GM19395 (cell line): ENCODE results near the gene SIAH1.
"Not testable (repeated sequence)": the region's sequence is repeated elsewhere in the genome, so short reads cannot be mapped to it uniquely, and the experiment has no call there.

ENCODE experiments used
- ATAC-seq: cut with Tn5 transposase; IDR thresholded peaks from one replicate; pipeline ENCODE4 v1.9.1; 2021; ENCODE audit warnings: mild to moderate bottlenecking, moderate library complexity; ENCODE audit not compliant: unreplicated experiment

SIAH1 gene

GRCh38 chr16:48335961-48336360 is 49.3 kb downstream of the SIAH1 start:
- no peak for ATAC-seq

- ATAC-seq: no peak
Observed at GRCh38 chr16:48334325-48334724, 50.9 kb downstream of the SIAH1 start.

- no peak for ATAC-seq
Observed at GRCh38 chr16:48332978-48333377, 52.2 kb downstream of the SIAH1 start.

- no peak for ATAC-seq
Observed at GRCh38 chr16:48330841-48331192, 54.4 kb downstream of the SIAH1 start.

GRCh38 chr16:48330189-48330840 is 54.9 kb downstream of the SIAH1 start:
- no peak for ATAC-seq

- ATAC-seq: no peak
Observed at GRCh38 chr16:48329138-48329537, 56.1 kb downstream of the SIAH1 start.

- ATAC-seq: no peak
Observed at GRCh38 chr16:48326915-48327314, 58.3 kb downstream of the SIAH1 start.

GRCh38 chr16:48323783-48324775 is 61.1 kb downstream of the SIAH1 start:
- no peak for ATAC-seq

GRCh38 chr16:48321317-48322036 is 63.7 kb downstream of the SIAH1 start:
- ATAC-seq: no peak

- peak; percentile 57 for ATAC-seq
Observed at GRCh38 chr16:48318630-48319029, 66.6 kb downstream of the SIAH1 start.

- no peak for ATAC-seq
Observed at GRCh38 chr16:48317614-48318315, 67.4 kb downstream of the SIAH1 start.

- no peak for ATAC-seq
Observed at GRCh38 chr16:48317026-48317425, 68.2 kb downstream of the SIAH1 start.

- not testable (repeated sequence) for ATAC-seq
Observed at GRCh38 chr16:48313905-48314304, 71.3 kb downstream of the SIAH1 start.

GRCh38 chr16:48310908-48311641 is 74.1 kb downstream of the SIAH1 start:
- ATAC-seq: no peak
